SK-N-SH (cell line): ENCODE data around the gene CYP1B1. TPM values are rescaled to one million over a fixed set of nuclear protein-coding genes. Genes with fewer than 3 reads are reported as not detected.

ENCODE experiments used
- CTCF ChIA-PET: fragments of 300-600, 350-600 bp; formaldehyde crosslinking; extraction: SDS; loops from one replicate; lab custom pipeline; 2021; lab: Yijun Ruan, JAX
- POLR2A ChIA-PET: fragments of 350-600 bp; sonication (Branson Sonifier 250); formaldehyde crosslinking; extraction: SDS; loops from one replicate; lab custom pipeline; 2020; ENCODE audit warnings: antibody characterized with exemption, inconsistent platforms; lab: Yijun Ruan, JAX
- DNase-seq: peaks from one replicate; pipeline ENCODE4 v3.0.0; 2012
- H2AFZ ChIP-seq: fragments of 200-600 bp; sonication (generic); 2 replicates; pipeline ENCODE4 v1.8.1; 2016; ENCODE audit warnings: antibody characterized with exemption, mild to moderate bottlenecking, low read depth
- H3F3A ChIP-seq: fragments of 200-600 bp; sonication (generic); replicated peaks from 2 replicates; pipeline ENCODE3; 2016; ENCODE audit warnings: antibody characterized with exemption, mild to moderate bottlenecking; ENCODE audit not compliant: insufficient read depth
- H3K27ac ChIP-seq, 2 experiments: fragments of 200-500 bp in 1 of 2; fragments of 200-600 bp in 1 of 2; sonication (Bioruptor generic) in 1 of 2; sonication (generic), shearing (Covaris generic) in 1 of 2; 2 replicates each; pipeline versions ENCODE4 v1.5.1 to v1.6.1; 2014 to 2016; ENCODE audit warnings: low read depth in 2 of 2, inconsistent platforms in 1 of 2, low read length in 1 of 2, mild to moderate bottlenecking in 1 of 2, mixed read lengths in 1 of 2
- H3K27me3 ChIP-seq: fragments of 200-600 bp; sonication (generic), shearing (Covaris generic); 2 replicates; pipeline ENCODE4 v1.6.1; 2016; ENCODE audit warnings: mixed run types; ENCODE audit not compliant: insufficient read depth
- H3K36me3 ChIP-seq, 2 experiments: fragments of 200-500 bp in 1 of 2; fragments of 200-600 bp in 1 of 2; sonication (Bioruptor generic) in 1 of 2; sonication (generic) in 1 of 2; replicated peaks in 1 of 2; 2 replicates each; pipeline versions ENCODE3 to v1.5.1; 2014 to 2016; ENCODE audit warnings: low read length in 1 of 2, mild to moderate bottlenecking in 1 of 2; ENCODE audit not compliant: insufficient read depth in 2 of 2, control insufficient read depth in 1 of 2
- H3K4me1 ChIP-seq, 2 experiments: fragments of 200-500 bp in 1 of 2; fragments of 200-600 bp in 1 of 2; sonication (Bioruptor generic) in 1 of 2; sonication (generic), shearing (Covaris generic) in 1 of 2; 2 replicates each; pipeline versions ENCODE4 v1.5.1 to v1.6.1; 2014 to 2016; ENCODE audit warnings: low read depth in 1 of 2, low read length in 1 of 2, mixed run types in 1 of 2; ENCODE audit not compliant: insufficient read depth in 2 of 2, control insufficient read depth in 1 of 2
- H3K4me2 ChIP-seq: fragments of 200-600 bp; sonication (generic), shearing (Covaris generic); 2 replicates; pipeline ENCODE4 v1.6.1; 2017; ENCODE audit warnings: mixed run types
- H3K4me3 ChIP-seq, 2 experiments: fragments of 200-500 bp in 1 of 2; fragments of 200-600 bp in 1 of 2; sonication (Bioruptor generic) in 1 of 2; sonication (generic), shearing (Covaris generic) in 1 of 2; 2 replicates each; pipeline versions ENCODE4 v1.5.1 to v1.8.1; 2014 to 2016; ENCODE audit warnings: low read depth in 2 of 2, inconsistent platforms in 1 of 2, low read length in 1 of 2, mild to moderate bottlenecking in 1 of 2, mixed read lengths in 1 of 2, moderate library complexity in 1 of 2
- H3K79me2 ChIP-seq: fragments of 200-600 bp; sonication (generic); 2 replicates; pipeline ENCODE4 v1.8.1; 2017; ENCODE audit warnings: mild to moderate bottlenecking; ENCODE audit not compliant: insufficient read depth
- H3K9ac ChIP-seq: fragments of 200-600 bp; sonication (generic); 2 replicates; pipeline ENCODE4 v1.6.1; 2017; ENCODE audit warnings: mixed run types
- H3K9me2 ChIP-seq: fragments of 200-600 bp; sonication (generic); 2 replicates; pipeline ENCODE4 v1.6.1; 2017; ENCODE audit warnings: mixed run types
- H3K9me3 ChIP-seq: fragments of 200-600 bp; sonication (generic); 2 replicates; pipeline ENCODE4 v1.6.1; 2017; ENCODE audit warnings: mixed run types, mild to moderate bottlenecking, moderate library complexity
- H4K20me1 ChIP-seq: fragments of 200-600 bp; sonication (generic); 2 replicates; pipeline ENCODE4 v1.6.1; 2017; ENCODE audit warnings: mild to moderate bottlenecking, mixed run types; ENCODE audit not compliant: insufficient read depth
- CTCF ChIP-seq: fragments of 200-600 bp; sonication (generic); IDR thresholded peaks from 2 replicates; pipeline ENCODE4 v1.6.1; 2017; ENCODE audit warnings: antibody characterized with exemption, mild to moderate bottlenecking, moderate library complexity
- ELF1 ChIP-seq: IDR thresholded peaks from 2 replicates; pipeline ENCODE4 v1.4.0; 2012
- EP300 ChIP-seq, 2 experiments: IDR thresholded peaks; 2 replicates each; pipeline versions ENCODE4 v1.4.0 to v1.6.1; 2012; ENCODE audit warnings: borderline replicate concordance in 1 of 2, low read depth in 1 of 2, low read length in 1 of 2
- FOSL2 ChIP-seq: IDR thresholded peaks from 2 replicates; pipeline ENCODE4 v1.4.0; 2012; ENCODE audit warnings: low read depth, mild to moderate bottlenecking, moderate library complexity, borderline replicate concordance
- FOXJ3 ChIP-seq: sonication (generic); formaldehyde crosslinking; IDR thresholded peaks from 2 replicates; pipeline ENCODE4 v1.5.1; 2020; ENCODE audit warnings: mild to moderate bottlenecking, missing genetic modification reagents
- GABPA ChIP-seq: IDR thresholded peaks from 2 replicates; pipeline ENCODE4 v1.4.0; 2012; ENCODE audit warnings: low read depth, mild to moderate bottlenecking
- IRF3 ChIP-seq: fragments of 150-350 bp; IDR thresholded peaks from 2 replicates; pipeline ENCODE4 v1.6.1; 2016; ENCODE audit warnings: mild to moderate bottlenecking, low read depth, low read length
- MEF2A ChIP-seq: IDR thresholded peaks from 2 replicates; pipeline ENCODE4 v1.4.0; 2012; ENCODE audit warnings: low read depth, borderline replicate concordance
- MXI1 ChIP-seq: IDR thresholded peaks from 2 replicates; pipeline ENCODE4 v1.6.1; 2012; ENCODE audit warnings: mild to moderate bottlenecking, low read depth, low read length, improper control_type of control experiment
- NFIC ChIP-seq: IDR thresholded peaks from 2 replicates; pipeline ENCODE4 v1.4.0; 2012; ENCODE audit warnings: borderline replicate concordance
- RAD21 ChIP-seq: IDR thresholded peaks from 2 replicates; pipeline ENCODE4 v1.6.1; 2012; ENCODE audit warnings: mild to moderate bottlenecking, low read length
- RCOR1 ChIP-seq: fragments of 150-350 bp; IDR thresholded peaks from 2 replicates; pipeline ENCODE4 v1.6.1; 2017; ENCODE audit warnings: antibody characterized with exemption, low read length
- TAF1 ChIP-seq: IDR thresholded peaks from 2 replicates; pipeline ENCODE4 v1.6.1; 2012; ENCODE audit warnings: low read depth, mild to moderate bottlenecking, low read length, moderate library complexity, borderline replicate concordance
- TCF12 ChIP-seq: IDR thresholded peaks from 2 replicates; pipeline ENCODE4 v1.4.0; 2012
- USF2 ChIP-seq: fragments of 150-350 bp; IDR thresholded peaks from 2 replicates; pipeline ENCODE4 v1.6.1; 2017; ENCODE audit warnings: antibody characterized with exemption, low read length, low read depth, borderline replicate concordance
- YY1 ChIP-seq: IDR thresholded peaks from 2 replicates; pipeline ENCODE4 v1.4.0; 2012; ENCODE audit warnings: low read depth, mild to moderate bottlenecking
- WGBS: methylation state at CpG from one replicate; pipeline ENCODE4 v1.1.6; 2017; ENCODE audit warnings: low lambda C conversion rate; 5-methylcytosine and 5-hydroxymethylcytosine counted together
- polyA plus RNA-seq, 3 experiments: library from polyadenylated mRNA; depleted of rRNA; stranded (reverse); fragments of >200 nt; gene quantifications; 2 replicates each; pipeline ENCODE4 v1.2.3, GENCODE V29; 2012

The CYP1B1 gene
- polyA plus RNA-seq, 1 of the 3 experiments (the other 2 are of a cell fraction), result 0.20 TPM

GRCh38 chr2:38065502-38066135, 10.3 kb downstream of the CYP1B1 start (continued):
- TF ChIP-seq MEF2A (no peak), TCF12 (no peak), FOXJ3 (CRISPR knock-in tag) (no peak), TAF1 (no peak), ELF1 (no peak), USF2 (no peak), IRF3 (no peak), RAD21 (no peak), RCOR1 (no peak), GABPA (no peak), NFIC (no peak), MXI1 (no peak), YY1 (no peak), EP300 (IDR thresholded peaks at IDR 0.05; ENCODE audit: borderline replicate concordance in 1 of 2, low read depth in 1 of 2, low read length in 1 of 2) (no peak)

GRCh38 chr2:38064801-38065501, 11.0 kb downstream of the CYP1B1 start:
- ChIA-PET CTCF (interaction anchor here (1.1 to 1.5 kb wide), 3 partner anchors 12 to 669 kb away, joined by 3 to 10 read pairs (median 3); partner anchors contain the start of gene CYP1B1), POLR2A (no interaction called here)
- Histone ChIP-seq H4K20me1 (no peaks in the 10 kb centered on the region), H3K4me2 (no peak overlapping the region), H2AFZ (no peak overlapping the region), H3K36me3 (no peaks in the 10 kb centered on the region), H3K27me3 (no peaks in the 10 kb centered on the region; the same call in 1 of the 2 replicates), H3K9me3 (no peaks in the 10 kb centered on the region), H3K9me2 (no peaks in the 10 kb centered on the region), H3K9ac (no peak overlapping the region), H3K4me3 (no peak overlapping the region), H3K27ac (no peak overlapping the region), H3K4me1 (peaks cover 0 to 17% of the 10 kb centered on the region in 2 experiments; a peak in 2 of 4 replicates), H3F3A (no peaks in the 10 kb centered on the region), H3K79me2 (no peaks in the 10 kb centered on the region)
- TF ChIP-seq FOXJ3 (CRISPR knock-in tag) (no peak), MXI1 (no peak), MEF2A (no peak), GABPA (no peak), RAD21 (no peak), FOSL2 (no peak), CTCF (no peak)
- WGBS, result 82% methylated on average over 5 of the region's 5 CpGs
- DNase-seq, result no peak
